ENCODE data around the gene RASL10B.

RASL10B gene

DNA sequence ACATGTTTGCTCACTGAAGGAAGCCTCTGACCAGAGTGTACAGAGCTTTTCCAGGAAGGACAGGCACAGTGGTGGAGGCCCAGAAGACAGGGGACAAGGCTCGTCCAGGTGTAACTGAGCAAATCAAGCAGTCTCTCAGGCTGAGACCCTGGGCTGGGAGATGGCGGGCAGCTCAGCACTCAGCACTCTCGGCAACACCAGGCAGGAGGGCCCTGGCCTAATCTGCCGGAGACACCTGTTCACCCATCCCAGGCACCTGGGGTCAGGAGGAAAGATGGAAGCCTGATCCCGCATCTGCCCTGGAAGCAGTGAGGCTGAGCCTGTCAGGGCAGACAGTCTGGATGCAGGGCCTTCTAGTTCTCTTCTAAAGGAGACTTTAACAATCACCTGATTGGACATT lies 4.8 kb downstream of the RASL10B start:
- no peak overlapping the region for H3K27ac ChIP-seq (ENCODE audit: low read length)
- H3K79me2 ChIP-seq (ENCODE audit: low read length), result peaks cover 9% of the 10 kb centered on the region
- no peak overlapping the region for H3K4me3 ChIP-seq (ENCODE audit: low read length)
- no peak overlapping the region for H2AFZ ChIP-seq (ENCODE audit: low read depth, low read length)
- TF ChIP-seq CTCF (IDR thresholded peaks at IDR 0.05; ENCODE audit: low read depth, low read length) (no peak), EZH2phosphoT487 (IDR thresholded peaks at IDR 0.05; ENCODE audit: low read depth) (no peak)
- H3K9ac ChIP-seq (ENCODE audit: low read length), result no peak overlapping the region
- H4K20me1 ChIP-seq (ENCODE audit: insufficient read depth, low read length), result no peaks in the 10 kb centered on the region
- H3K4me1 ChIP-seq (ENCODE audit: low read length), result peaks cover 6% of the 10 kb centered on the region
- no peaks in the 10 kb centered on the region for H3K36me3 ChIP-seq (replicated peaks; ENCODE audit: low read depth, low read length)
- H3K4me2 ChIP-seq (ENCODE audit: low read length), result no peak overlapping the region
- no peaks in the 10 kb centered on the region for H3K27me3 ChIP-seq (ENCODE audit: low read depth, low read length)
- no peaks in the 10 kb centered on the region for H3K9me3 ChIP-seq (ENCODE audit: insufficient read depth, low read length)

GRCh38 chr17:35738519-35739133 lies 7.2 kb downstream of the RASL10B start:
- Histone ChIP-seq H3K27ac (ENCODE audit: low read length) (no peak overlapping the region), H3K9me3 (ENCODE audit: insufficient read depth, low read length) (no peaks in the 10 kb centered on the region), H3K4me3 (ENCODE audit: low read length) (no peak overlapping the region), H3K9ac (ENCODE audit: low read length) (no peak overlapping the region), H4K20me1 (ENCODE audit: insufficient read depth, low read length) (no peaks in the 10 kb centered on the region), H2AFZ (ENCODE audit: low read depth, low read length) (no peak overlapping the region), H3K27me3 (ENCODE audit: low read depth, low read length) (no peaks in the 10 kb centered on the region), H3K36me3 (replicated peaks; ENCODE audit: low read depth, low read length) (no peaks in the 10 kb centered on the region), H3K4me2 (ENCODE audit: low read length) (no peak overlapping the region), H3K4me1 (ENCODE audit: low read length) (no peaks in the 10 kb centered on the region), H3K79me2 (ENCODE audit: low read length) (no peaks in the 10 kb centered on the region)
- TF ChIP-seq CTCF (IDR thresholded peaks at IDR 0.05; ENCODE audit: low read depth, low read length) (no peak), EZH2phosphoT487 (IDR thresholded peaks at IDR 0.05; ENCODE audit: low read depth) (no peak)

- Histone ChIP-seq H4K20me1 (ENCODE audit: insufficient read depth, low read length) (no peaks in the 10 kb centered on the region), H3K9ac (ENCODE audit: low read length) (no peak overlapping the region), H3K36me3 (replicated peaks; ENCODE audit: low read depth, low read length) (no peaks in the 10 kb centered on the region), H3K4me3 (ENCODE audit: low read length) (no peak overlapping the region), H3K4me2 (ENCODE audit: low read length) (no peak overlapping the region), H2AFZ (ENCODE audit: low read depth, low read length) (no peak overlapping the region), H3K9me3 (ENCODE audit: insufficient read depth, low read length) (no peaks in the 10 kb centered on the region), H3K27ac (ENCODE audit: low read length) (no peak overlapping the region), H3K4me1 (ENCODE audit: low read length) (no peaks in the 10 kb centered on the region), H3K27me3 (ENCODE audit: low read depth, low read length) (no peaks in the 10 kb centered on the region), H3K79me2 (ENCODE audit: low read length) (no peaks in the 10 kb centered on the region)
- no peak for TF ChIP-seq EZH2phosphoT487 (IDR thresholded peaks at IDR 0.05; ENCODE audit: low read depth)
- no peak for TF ChIP-seq CTCF (IDR thresholded peaks at IDR 0.05; ENCODE audit: low read depth, low read length)
Observed at GRCh38 chr17:35740216-35740615, 8.8 kb downstream of the RASL10B start.

- no peak overlapping the region for H2AFZ ChIP-seq (ENCODE audit: low read depth, low read length)
- no peak overlapping the region for H3K4me3 ChIP-seq (ENCODE audit: low read length)
- no peak overlapping the region for H3K9ac ChIP-seq (ENCODE audit: low read length)
- no peaks in the 10 kb centered on the region for H3K27me3 ChIP-seq (ENCODE audit: low read depth, low read length)
- no peaks in the 10 kb centered on the region for H3K9me3 ChIP-seq (ENCODE audit: insufficient read depth, low read length)
- no peak overlapping the region for H3K4me2 ChIP-seq (ENCODE audit: low read length)
- no peak overlapping the region for H3K27ac ChIP-seq (ENCODE audit: low read length)
- H3K4me1 ChIP-seq (ENCODE audit: low read length), result no peaks in the 10 kb centered on the region
- no peaks in the 10 kb centered on the region for H3K36me3 ChIP-seq (replicated peaks; ENCODE audit: low read depth, low read length)
- no peak for TF ChIP-seq CTCF (IDR thresholded peaks at IDR 0.05; ENCODE audit: low read depth, low read length)
- TF ChIP-seq EZH2phosphoT487 (IDR thresholded peaks at IDR 0.05; ENCODE audit: low read depth), result no peak
- no peaks in the 10 kb centered on the region for H3K79me2 ChIP-seq (ENCODE audit: low read length)
- no peaks in the 10 kb centered on the region for H4K20me1 ChIP-seq (ENCODE audit: insufficient read depth, low read length)
Observed at GRCh38 chr17:35740997-35741931, 9.8 kb downstream of the RASL10B start.

Data from OCI-LY3 (cell line).